Fibroblast of mammary gland (primary cell): Measurements from ENCODE around the gene CALB2.

Experiments used
- DNase-seq: peaks from one replicate; pipeline ENCODE4 v3.0.0-alpha.2; 2010; ENCODE audit warnings: low read depth
- H3K4me3 ChIP-seq: 2 replicates; pipeline ENCODE4 v1.5.1; 2011; ENCODE audit warnings: low read depth, mild to moderate bottlenecking, low read length, moderate library complexity; ENCODE audit not compliant: control insufficient read depth
- CTCF ChIP-seq: conservative IDR thresholded peaks from 2 replicates; pipeline ENCODE4 v1.5.1; 2011; ENCODE audit warnings: low read depth, low read length, inconsistent platforms; ENCODE audit not compliant: control insufficient read depth, insufficient read depth

Gene CALB2

DNA sequence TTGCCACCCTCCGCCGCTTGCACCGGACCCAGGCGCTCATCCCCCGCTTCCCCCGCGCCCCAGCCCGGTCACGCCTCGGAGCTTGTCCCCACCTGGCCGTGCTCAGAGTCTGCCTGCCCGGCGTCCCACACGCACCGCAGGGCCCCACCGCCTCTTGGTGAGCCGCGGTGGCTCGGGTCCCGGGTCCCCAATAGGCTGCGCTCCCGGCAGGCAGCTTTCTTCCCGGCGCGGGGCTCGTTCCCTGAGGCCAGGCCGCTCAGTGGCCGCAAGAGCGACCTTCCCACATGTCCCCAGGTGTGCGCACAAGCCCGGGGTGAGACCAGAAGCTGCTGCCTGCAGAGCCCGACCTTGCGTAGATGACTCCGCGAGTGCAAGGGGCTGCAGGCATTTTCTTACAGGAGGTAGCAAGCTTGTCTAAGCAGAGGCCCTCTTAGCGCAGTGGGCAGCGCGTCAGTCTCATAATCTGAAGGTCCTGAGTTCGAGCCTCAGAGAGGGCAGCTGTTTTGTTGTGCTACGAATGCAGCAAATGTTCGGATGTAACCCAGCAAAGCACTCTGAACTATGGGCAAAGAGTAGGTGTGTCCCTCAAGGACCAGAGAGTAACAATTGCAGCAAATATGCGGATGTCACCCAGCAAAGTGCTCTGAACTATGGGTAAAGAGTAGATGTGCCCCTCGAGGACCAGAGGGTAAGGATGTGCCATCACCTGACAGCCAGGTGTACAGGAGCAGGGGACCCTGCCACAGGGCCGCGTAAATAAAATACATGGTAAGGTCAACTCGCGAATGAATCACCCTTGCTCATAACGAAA is 67.8 kb downstream of the CALB2 start:
- TF ChIP-seq CTCF = no peak
- H3K4me3 ChIP-seq = peak overlapping the region; percentile 59
- peak; percentile 95 for DNase-seq

DNA sequence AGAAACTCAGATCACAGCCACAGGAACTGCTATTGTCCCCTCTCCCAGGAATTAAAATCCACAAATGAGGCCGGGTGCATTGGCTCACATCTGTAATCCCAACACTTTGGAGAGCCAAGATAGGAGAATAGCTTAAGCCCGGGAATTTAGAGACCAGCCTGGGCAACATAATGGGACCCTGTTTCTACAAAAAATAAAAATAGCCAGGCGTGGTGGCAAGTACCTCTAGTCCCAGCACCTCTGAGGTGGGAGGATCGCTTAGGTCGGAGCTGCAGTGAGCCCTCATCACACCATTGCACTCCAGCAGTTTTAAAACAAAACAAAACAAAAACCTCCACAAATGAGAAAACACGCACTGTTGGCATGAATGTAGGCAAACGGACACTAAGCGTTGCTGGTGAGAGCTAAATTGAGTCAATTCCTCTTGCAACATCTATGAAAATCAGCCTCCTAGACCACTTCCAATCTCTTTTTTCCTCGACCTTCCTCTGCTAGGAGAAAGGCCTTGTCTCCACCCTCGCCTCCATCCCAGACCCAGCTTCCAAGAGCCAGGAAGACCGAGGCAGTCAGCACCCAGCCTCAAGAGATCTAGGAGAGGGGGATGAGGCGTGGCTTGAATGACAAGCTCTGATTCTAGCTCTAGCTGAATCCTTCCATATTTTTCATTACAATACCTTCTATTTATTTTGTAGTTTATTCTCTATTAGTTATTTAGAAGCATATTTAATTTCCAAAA is 68.5 kb downstream of the CALB2 start:
- no peak for DNase-seq
- no peak for TF ChIP-seq CTCF
- no peak overlapping the region for H3K4me3 ChIP-seq

GRCh38 chr16:71428385-71428784 is 69.9 kb downstream of the CALB2 start:
- no peak for DNase-seq
- TF ChIP-seq CTCF = no peak
- H3K4me3 ChIP-seq = no peak overlapping the region

DNA sequence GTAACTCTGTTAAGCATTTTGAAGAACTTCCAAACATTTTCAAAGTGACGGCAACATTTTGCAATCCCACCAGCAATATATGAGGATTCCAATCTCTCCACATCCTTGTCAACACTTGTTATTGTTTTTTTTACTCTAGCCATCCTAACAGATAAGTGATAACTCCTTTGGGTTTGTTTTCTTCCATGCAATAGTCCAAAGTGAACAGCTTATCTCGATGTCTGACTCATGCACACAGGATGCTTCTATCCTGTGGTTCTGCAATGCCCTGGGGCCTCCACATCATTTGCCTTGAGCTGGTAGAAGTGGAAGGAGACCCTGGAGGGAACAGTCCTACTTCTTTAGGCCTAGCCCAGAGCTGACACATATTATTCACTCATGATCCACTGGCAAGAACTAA is 70.4 kb downstream of the CALB2 start:
- H3K4me3 ChIP-seq = no peak overlapping the region
- TF ChIP-seq CTCF = no peak
- DNase-seq = no peak

DNA sequence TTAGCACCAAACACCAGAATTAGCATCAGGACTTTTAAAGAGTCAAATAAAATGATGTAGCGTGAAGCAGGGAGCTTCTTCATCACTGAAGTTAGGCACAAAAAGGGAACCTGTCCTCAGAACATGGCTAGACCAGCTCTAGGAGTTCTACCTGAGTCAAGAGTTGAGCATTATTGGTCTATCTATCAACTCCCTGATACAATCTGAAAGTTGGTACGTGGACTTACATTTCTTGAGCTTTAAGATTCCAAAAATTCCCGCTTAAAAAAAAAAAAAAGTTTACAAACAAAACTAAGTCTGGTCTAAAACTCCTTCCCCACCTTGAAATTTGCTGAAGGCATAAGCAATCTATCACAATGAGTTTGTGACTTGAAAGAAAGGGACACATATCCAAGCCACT is 71.1 kb downstream of the CALB2 start:
- no peak overlapping the region for H3K4me3 ChIP-seq
- DNase-seq = no peak
- TF ChIP-seq CTCF = no peak

GRCh38 chr16:71430744-71431143 is 72.2 kb downstream of the CALB2 start:
- no peak overlapping the region for H3K4me3 ChIP-seq
- no peak for DNase-seq
- TF ChIP-seq CTCF = no peak
